NT2/D1 (cell line): ENCODE results near the gene YBX2.

Source experiments
- DNase-seq: peaks from one replicate; pipeline ENCODE4 v3.0.0-alpha.2; 2011; ENCODE audit warnings: low read depth, low spot score
- H3K27me3 ChIP-seq: 2 replicates; pipeline ENCODE4 v1.6.0; 2011; ENCODE audit warnings: mild to moderate bottlenecking; ENCODE audit not compliant: insufficient read length, insufficient read depth
- H3K36me3 ChIP-seq: 2 replicates; pipeline ENCODE4 v1.6.1; 2011; ENCODE audit warnings: mild to moderate bottlenecking, low read length, mixed read lengths; ENCODE audit not compliant: insufficient read depth, insufficient read length
- H3K4me1 ChIP-seq: 2 replicates; pipeline ENCODE4 v1.5.1; 2011; ENCODE audit not compliant: insufficient read depth, insufficient read length
- H3K4me3 ChIP-seq: 2 replicates; pipeline ENCODE4 v1.5.1; 2011; ENCODE audit warnings: low read depth; ENCODE audit not compliant: insufficient read length
- H3K9ac ChIP-seq: 2 replicates; pipeline ENCODE4 v1.6.0; 2011; ENCODE audit warnings: low read depth; ENCODE audit not compliant: insufficient read length
- H3K9me3 ChIP-seq: 2 replicates; pipeline ENCODE4 v1.5.1; 2011; ENCODE audit warnings: mild to moderate bottlenecking, low read length; ENCODE audit not compliant: insufficient read depth
- SUZ12 ChIP-seq: IDR thresholded peaks from 2 replicates; pipeline ENCODE4 v1.6.1; 2011; ENCODE audit not compliant: insufficient read length, insufficient read depth; ENCODE audit errors: extremely low read depth
- YY1 ChIP-seq: IDR thresholded peaks from 2 replicates; pipeline ENCODE4 v1.6.1; 2011; ENCODE audit not compliant: insufficient read length, insufficient read depth
- ZNF274 ChIP-seq: IDR thresholded peaks from 2 replicates; pipeline ENCODE4 v1.6.1; 2011; ENCODE audit warnings: mild to moderate bottlenecking, low read depth, low read length

Gene YBX2

GRCh38 chr17:7307686-7308624 lies 13.5 kb upstream of the YBX2 start:
- peaks cover 6% of the 10 kb centered on the region for H3K4me1 ChIP-seq
- no peak for DNase-seq
- H3K9me3 ChIP-seq, result no peaks in the 10 kb centered on the region
- H3K27me3 ChIP-seq, result no peaks in the 10 kb centered on the region
- peaks cover 43% of the 10 kb centered on the region for H3K36me3 ChIP-seq
- peak overlapping the region; percentile 94 for H3K4me3 ChIP-seq
- TF ChIP-seq YY1 (no peak), ZNF274 (no peak), SUZ12 (no peak)
- peak overlapping the region; percentile 96 for H3K9ac ChIP-seq

- DNase-seq, result peak; percentile 97
- no peaks in the 10 kb centered on the region for H3K9me3 ChIP-seq
- H3K4me1 ChIP-seq, result peaks cover 4% of the 10 kb centered on the region
- H3K4me3 ChIP-seq, result peak within 1 kb of the TSS; percentile 94
- H3K9ac ChIP-seq, result peak within 1 kb of the TSS; percentile 96
- peaks cover 35% of the 10 kb centered on the region for H3K36me3 ChIP-seq
- TF ChIP-seq SUZ12, result no peak
- TF ChIP-seq YY1, result no peak
- no peak for TF ChIP-seq ZNF274
- no peaks in the 10 kb centered on the region for H3K27me3 ChIP-seq
Measured at GRCh38 chr17:7306911-7307685, 12.7 kb upstream of the YBX2 start, which contains the start of gene EIF5A. Gene EIF5A (plus strand): TSS chr17:7307628. CDS start chr17:7309636, 2,008 bp downstream.

DNA sequence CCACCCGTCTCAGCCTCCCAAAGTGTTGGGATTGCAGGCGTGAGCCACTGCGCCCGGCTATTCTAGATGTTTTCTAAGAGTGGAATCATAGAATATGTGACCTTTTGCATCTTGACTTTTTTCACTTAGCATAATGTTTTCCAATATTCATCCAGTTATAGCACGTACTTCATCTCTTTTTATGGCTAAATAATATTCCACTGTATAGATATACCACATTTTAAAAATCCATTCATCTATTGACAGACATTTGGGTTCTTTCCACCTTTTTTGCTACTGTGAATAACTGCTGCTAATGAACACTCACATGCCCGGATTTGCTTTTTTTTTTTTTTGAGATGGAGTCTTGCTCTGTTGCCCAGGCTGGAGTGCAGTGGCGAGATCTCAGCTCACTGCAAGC lies 9.7 kb upstream of the YBX2 start:
- H3K36me3 ChIP-seq, result peaks cover 8% of the 10 kb centered on the region
- DNase-seq, result no peak
- no peaks in the 10 kb centered on the region for H3K27me3 ChIP-seq
- no peak overlapping the region for H3K4me3 ChIP-seq
- no peak overlapping the region for H3K9ac ChIP-seq
- no peaks in the 10 kb centered on the region for H3K4me1 ChIP-seq
- H3K9me3 ChIP-seq, result no peaks in the 10 kb centered on the region
- TF ChIP-seq YY1 (no peak), SUZ12 (no peak), ZNF274 (no peak)

DNA sequence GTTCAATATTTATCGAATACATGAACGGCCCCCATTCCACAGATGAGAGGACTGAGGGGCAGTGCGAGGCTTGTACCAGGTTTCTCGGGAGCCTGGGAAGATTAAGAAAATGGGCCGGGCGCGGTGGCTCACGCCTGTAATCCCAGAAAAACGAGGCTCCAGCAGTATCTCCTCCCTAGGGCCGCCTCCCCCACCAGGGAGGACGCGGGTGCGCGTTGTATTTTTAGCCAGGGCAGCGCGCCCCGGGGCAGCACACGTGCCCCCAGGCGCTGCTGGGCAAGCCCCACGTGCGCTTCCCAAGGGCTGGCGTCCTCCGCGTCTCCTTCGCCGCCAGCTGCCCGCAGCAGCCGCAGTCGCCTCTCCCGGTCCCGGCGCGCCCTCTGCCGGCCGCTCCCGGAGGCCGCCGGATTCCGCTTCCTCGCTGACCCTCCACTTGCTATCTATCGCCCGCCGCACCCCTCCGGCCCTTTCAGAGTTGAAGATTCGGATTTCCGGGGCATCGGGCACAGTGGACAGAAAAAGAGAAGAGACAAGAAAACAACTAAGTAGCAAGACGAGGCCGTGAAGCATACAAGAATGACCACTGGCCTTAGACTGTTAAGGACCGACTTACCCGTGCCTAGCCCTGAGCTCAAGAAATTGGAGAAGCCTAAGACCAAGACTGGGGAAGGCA lies 1.9 kb upstream of the YBX2 start:
- Histone ChIP-seq H3K9ac (peak overlapping the region; percentile 42), H3K36me3 (no peaks in the 10 kb centered on the region), H3K4me1 (peaks cover 9% of the 10 kb centered on the region), H3K9me3 (no peaks in the 10 kb centered on the region; the same call in 1 of the 2 replicates), H3K27me3 (peaks cover 12% of the 10 kb centered on the region), H3K4me3 (no peak overlapping the region)
- TF ChIP-seq YY1 (no peak), SUZ12 (no peak), ZNF274 (no peak)
- DNase-seq, result no peak

DNA sequence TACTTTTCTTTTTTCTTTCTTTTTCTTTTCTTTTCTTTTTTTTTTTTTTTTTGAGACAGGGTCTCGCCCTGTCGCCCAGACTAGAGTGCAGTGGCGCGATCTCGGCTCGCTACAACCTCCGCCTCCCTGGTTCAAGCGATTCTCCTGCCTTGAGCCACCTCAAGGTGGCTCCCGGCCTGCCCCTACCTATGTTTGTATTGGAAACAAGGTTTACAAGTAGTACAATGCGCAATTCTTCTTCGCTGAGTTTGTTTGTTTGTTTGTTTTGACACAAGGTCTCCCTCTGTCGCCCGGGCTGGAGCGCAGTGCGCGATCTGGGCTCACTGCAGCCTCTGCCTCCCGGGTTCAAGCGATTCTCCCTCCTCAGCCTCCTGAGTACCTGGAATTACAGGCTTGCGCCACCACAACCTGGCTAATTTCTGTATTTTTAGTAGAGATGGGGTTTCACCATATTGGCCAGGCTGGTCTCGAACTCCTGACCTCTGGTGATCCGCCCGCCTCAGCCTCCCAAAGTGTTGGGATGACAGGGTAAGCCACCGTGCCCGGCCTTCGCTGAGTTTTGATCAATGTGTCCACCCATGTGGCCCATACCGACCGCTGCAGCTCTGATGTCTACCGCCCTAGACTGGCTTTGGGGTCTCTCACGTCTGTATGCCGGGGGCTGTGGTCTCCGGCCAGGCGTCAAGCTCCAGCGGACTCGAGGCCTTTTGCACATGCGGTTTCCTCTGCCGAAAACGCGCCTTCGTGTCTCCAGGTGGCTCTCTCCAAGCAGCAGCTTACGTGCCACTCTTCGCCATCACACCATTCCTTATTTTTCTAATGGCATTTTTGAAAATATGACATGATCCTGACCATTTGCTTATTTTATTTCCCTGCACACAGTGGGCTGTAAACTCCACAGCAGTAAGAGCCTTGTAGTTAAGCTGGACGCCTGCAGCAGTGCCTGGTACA lies 1.1 kb upstream of the YBX2 start:
- Histone ChIP-seq H3K36me3 (no peaks in the 10 kb centered on the region), H3K4me1 (peaks cover 9% of the 10 kb centered on the region), H3K4me3 (peak overlapping the region; percentile 29), H3K9me3 (no peaks in the 10 kb centered on the region; the same call in 1 of the 2 replicates), H3K9ac (no peak overlapping the region), H3K27me3 (peaks cover 12% of the 10 kb centered on the region)
- TF ChIP-seq ZNF274 (no peak), SUZ12 (no peak), YY1 (no peak)
- no peak for DNase-seq

DNA sequence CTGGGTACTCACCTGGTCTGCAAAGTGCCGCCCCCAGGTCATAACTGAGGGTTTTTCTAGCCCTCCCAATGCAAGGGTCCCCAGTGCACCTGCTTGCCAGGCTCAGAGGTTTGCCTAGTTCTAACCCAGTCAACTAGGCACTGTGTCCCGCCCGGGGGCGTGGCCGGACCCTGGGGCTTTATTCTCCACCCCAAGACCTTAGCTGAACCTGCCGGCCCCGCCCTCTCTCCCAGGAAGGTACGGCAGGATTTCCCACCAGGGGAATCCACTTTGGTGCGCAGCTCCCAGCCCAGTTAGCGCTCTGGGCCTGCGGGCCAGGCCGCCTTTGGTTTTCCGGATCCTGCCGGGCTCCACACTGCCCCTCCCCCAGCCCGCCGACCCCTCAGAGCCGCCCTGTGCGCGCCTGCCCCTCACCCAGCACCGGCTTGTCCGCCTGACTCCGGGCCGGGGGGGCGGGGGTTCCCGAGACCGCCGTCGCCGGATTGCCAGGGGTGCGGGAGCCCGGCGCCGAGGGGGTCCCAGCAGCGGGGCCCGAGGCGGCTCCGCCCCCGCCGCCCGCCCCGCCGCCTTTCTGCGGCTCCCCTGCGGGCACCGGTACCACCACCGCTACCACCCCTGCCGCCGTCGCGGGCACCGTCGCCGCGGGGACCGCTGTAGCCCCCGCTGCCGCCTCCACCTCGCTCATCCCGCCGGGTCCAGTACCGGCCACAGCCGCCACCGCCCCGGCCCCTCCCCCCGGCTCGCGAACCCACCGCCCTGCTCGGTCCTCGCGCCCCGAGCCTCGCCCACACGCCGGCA lies 424 bp downstream of the YBX2 start:
- Histone ChIP-seq H3K9me3 (no peaks in the 10 kb centered on the region; the same call in 1 of the 2 replicates), H3K4me1 (peaks cover 9% of the 10 kb centered on the region), H3K4me3 (peak overlapping the region; percentile 15), H3K27me3 (peaks cover 12% of the 10 kb centered on the region), H3K36me3 (no peaks in the 10 kb centered on the region), H3K9ac (peak overlapping the region; percentile 50)
- TF ChIP-seq YY1 (no peak), SUZ12 (no peak), ZNF274 (no peak)
- DNase-seq, result no peak
